GM12865 (cell line): ENCODE measurements around the gene HAUS8.

Experiments
- DNase-seq: peaks from one replicate; pipeline ENCODE4 v3.0.0; 2010; ENCODE audit warnings: low read depth
- H3K4me3 ChIP-seq: 2 replicates; pipeline ENCODE4 v1.5.1; 2011; ENCODE audit warnings: mild to moderate bottlenecking, low read depth, low read length, control low read depth
- TF ChIP-seq, protein P1 (sequence below): IDR thresholded peaks from 2 replicates; pipeline ENCODE4 v1.5.1; 2011; ENCODE audit warnings: low read length, control low read depth, low read depth, inconsistent platforms; ENCODE audit not compliant: insufficient read depth; ENCODE audit errors: missing control alignments

HAUS8 gene

DNA sequence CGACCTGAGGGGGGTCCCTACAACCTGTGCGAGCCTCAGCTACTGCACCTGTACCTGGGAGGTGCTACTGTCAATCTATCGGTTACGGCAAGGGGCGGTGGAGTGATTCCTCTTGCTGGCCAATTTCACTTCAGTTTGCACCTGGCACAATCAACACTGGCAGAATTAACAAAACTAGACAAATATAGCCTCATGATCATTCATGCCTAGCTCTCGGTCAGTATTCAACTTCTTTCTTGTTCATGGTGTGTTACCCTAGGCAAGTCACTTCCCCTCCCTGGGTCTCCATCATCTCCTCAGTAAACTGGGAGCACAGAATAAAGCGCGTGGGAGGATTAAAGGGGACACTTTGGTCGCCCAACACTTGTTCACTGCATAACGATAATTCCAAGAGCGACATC, 618 bp downstream of the HAUS8 start:
- TF ChIP-seq, protein P1, sequence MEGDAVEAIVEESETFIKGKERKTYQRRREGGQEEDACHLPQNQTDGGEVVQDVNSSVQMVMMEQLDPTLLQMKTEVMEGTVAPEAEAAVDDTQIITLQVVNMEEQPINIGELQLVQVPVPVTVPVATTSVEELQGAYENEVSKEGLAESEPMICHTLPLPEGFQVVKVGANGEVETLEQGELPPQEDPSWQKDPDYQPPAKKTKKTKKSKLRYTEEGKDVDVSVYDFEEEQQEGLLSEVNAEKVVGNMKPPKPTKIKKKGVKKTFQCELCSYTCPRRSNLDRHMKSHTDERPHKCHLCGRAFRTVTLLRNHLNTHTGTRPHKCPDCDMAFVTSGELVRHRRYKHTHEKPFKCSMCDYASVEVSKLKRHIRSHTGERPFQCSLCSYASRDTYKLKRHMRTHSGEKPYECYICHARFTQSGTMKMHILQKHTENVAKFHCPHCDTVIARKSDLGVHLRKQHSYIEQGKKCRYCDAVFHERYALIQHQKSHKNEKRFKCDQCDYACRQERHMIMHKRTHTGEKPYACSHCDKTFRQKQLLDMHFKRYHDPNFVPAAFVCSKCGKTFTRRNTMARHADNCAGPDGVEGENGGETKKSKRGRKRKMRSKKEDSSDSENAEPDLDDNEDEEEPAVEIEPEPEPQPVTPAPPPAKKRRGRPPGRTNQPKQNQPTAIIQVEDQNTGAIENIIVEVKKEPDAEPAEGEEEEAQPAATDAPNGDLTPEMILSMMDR: no peak
- H3K4me3 ChIP-seq: peak overlapping the region; percentile 81
- no peak for DNase-seq

DNA sequence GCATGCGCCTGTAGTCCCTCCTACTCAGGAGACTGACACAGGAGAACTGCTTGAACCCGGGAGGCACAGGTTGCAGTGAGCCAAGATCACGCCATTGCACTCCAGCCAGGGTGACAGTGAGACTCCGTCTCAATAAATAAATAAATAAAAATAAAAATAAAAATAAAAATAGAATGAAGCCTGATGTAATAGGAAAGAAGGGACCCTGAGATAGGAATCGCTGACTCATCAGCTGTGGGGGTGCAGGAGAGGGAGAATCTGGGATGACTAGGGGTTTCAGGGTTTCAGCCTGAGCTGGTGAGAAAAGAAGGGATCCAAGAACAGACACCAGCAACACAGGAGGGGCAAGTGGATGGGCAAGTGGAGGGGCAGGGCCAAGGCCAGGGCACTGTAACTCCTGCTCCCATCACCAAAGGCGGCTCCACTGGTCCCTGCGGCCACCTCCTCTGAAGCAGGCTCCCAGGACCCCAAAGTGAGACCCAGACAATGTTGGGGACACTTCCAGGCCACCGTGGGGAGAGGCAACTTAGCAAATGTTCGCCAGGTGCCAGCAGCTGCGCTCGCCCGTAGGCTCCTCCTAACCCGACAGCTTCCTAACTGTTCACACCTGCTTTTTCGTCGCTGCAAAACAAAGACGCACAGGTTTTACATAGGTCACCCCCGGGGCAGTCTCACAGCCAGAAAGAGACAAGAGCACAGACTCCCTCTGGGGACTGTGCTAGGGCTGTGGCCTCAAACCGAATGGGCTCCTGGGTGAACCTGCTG, 1.2 kb downstream of the HAUS8 start:
- H3K4me3 ChIP-seq: peak overlapping the region; percentile 81
- peak; percentile 77 for DNase-seq
- TF ChIP-seq, protein P1: no peak

DNA sequence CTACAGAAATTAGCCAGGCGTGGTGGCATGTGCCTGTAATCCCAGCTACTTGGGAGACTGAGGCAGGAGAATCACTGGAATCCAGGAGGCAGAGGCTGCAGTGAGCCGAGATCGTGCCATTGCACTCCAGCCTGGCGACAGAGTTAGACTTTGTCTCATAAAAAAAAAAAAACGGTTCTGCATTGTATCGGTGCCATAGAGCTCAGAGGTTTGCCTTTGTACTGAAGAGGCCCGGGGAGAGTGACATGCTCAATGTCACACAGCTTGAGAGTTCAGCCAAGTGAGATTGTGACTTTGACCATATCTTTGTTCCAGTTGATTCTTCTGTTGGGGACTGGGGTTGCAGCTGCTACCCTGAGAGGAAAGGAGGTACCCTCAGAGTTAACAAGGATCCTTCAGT, 4.3 kb downstream of the HAUS8 start:
- DNase-seq: no peak
- TF ChIP-seq, protein P1: no peak
- no peak overlapping the region for H3K4me3 ChIP-seq

DNA sequence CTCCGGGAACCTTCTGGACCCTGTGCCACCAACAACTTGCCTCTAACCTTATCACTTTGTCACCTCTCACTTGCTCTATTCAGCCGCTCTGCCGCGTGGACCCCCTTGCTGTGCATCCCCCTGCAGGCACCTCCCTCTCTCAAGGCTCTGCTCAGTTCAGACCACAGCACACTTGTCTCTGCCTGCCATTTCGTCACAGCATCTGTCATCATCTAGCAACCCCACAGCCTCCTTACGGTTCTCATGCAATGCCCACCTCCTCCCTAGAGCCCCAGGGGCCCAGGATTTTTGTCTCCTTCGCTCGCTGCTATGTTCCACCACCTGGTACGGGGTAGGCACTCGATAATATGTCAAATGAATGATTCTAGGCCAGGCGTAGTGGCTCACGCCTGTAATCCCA, 4.8 kb downstream of the HAUS8 start:
- DNase-seq: no peak
- no peak overlapping the region for H3K4me3 ChIP-seq
- TF ChIP-seq, protein P1: no peak

DNA sequence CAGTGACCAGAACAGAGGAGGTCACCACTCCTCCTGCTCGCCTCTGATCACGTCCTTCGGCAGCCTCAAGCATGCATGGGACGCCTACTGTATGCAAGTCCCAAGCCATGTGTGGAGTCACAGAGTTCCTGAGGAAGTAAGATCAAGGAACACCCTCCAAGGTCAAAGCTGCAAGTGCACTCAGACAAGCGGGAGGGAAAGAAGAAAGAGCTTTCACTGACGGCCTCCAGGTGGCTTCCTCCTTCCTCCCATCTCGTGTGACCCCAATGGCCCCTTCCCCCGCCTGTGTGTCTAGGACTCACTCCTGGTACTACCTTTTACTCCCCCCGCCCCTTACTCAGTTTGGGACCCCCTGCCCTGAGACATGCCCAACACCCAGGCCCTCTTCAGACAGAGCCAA, 6.1 kb downstream of the HAUS8 start:
- no peak overlapping the region for H3K4me3 ChIP-seq
- no peak for DNase-seq
- TF ChIP-seq, protein P1: no peak

DNA sequence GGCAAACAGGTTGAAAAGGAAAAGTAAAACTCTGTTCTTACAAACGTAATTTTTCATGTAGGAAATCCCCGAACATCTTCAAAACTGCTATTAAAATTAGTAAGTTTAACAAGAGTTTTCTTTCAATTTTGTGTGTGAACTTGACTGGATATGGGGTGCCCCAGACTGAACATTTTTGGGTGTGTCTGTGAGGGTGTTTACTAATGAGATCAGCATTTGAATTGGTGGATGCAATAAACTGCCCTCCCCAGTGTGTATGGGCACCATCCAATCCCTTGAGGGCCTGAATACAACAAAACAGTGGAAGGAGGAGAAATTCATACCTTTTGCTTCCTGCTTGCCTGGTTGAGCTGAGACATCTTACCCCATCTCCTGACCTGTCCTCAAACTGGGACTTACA, 11.8 kb downstream of the HAUS8 start:
- TF ChIP-seq, protein P1: no peak
- DNase-seq: no peak
- H3K4me3 ChIP-seq: no peak overlapping the region

DNA sequence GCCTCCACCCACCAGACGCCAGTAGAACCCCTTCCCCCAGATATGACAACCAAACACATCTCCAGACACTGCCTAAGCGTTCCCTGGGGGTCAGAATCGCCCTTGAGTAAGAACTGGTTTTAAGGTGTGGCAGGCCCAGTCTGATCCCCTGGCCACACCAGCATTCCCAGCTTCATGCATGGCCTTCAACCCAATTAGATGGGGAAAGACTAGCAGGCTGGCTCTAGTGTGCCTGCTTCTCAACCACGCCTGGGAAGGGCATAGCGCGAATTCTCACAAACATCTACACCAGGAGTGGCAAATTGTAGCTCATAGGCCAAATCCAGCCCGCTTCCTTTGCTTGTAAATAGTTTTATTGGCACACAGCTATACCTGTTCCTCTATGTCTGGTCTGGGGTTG, 13.6 kb downstream of the HAUS8 start:
- H3K4me3 ChIP-seq: no peak overlapping the region
- TF ChIP-seq, protein P1: no peak
- no peak for DNase-seq
